Glomerular visceral epithelial cell (primary cell): Measurements from ENCODE around the gene GPR146.
"Not testable (repeated sequence)": the region's sequence is repeated elsewhere in the genome, so short reads cannot be mapped to it uniquely, and the experiment has no call there.

Experiments used
- DNase-seq: peaks from one replicate; pipeline ENCODE4 v3.0.0-alpha.2; 2016; ENCODE audit errors: extremely low spot score

Gene GPR146

GRCh38 chr7:1058311-1058710 lies 14.0 kb downstream of the GPR146 start:
- DNase-seq: no peak

GRCh38 chr7:1058821-1059199 lies 14.5 kb downstream of the GPR146 start:
- no peak for DNase-seq

GRCh38 chr7:1059200-1060091 lies 15.1 kb downstream of the GPR146 start:
- no peak for DNase-seq

- DNase-seq: no peak
These were observed 16.1 kb downstream of the GPR146 start for GRCh38 chr7:1060315-1061072.

- no peak for DNase-seq
These were observed 16.8 kb downstream of the GPR146 start for GRCh38 chr7:1061180-1061579.

GRCh38 chr7:1062296-1063294 lies 18.2 kb downstream of the GPR146 start:
- DNase-seq: no peak

GRCh38 chr7:1063361-1063760 lies 19.0 kb downstream of the GPR146 start:
- DNase-seq: no peak

- DNase-seq: no peak
These were observed 20.2 kb downstream of the GPR146 start for GRCh38 chr7:1064581-1064980.

- no peak for DNase-seq
These were observed 20.9 kb downstream of the GPR146 start for GRCh38 chr7:1065263-1065584.

- peak; percentile 78 for DNase-seq
These were observed 21.4 kb downstream of the GPR146 start for GRCh38 chr7:1065585-1066241.

- DNase-seq: no peak
These were observed 21.9 kb downstream of the GPR146 start for GRCh38 chr7:1066242-1066588.

GRCh38 chr7:1068013-1068412 lies 23.7 kb downstream of the GPR146 start:
- DNase-seq: no peak

GRCh38 chr7:1068619-1069018 lies 24.3 kb downstream of the GPR146 start:
- DNase-seq: no peak

GRCh38 chr7:1070544-1071011 lies 26.2 kb downstream of the GPR146 start:
- no peak for DNase-seq

GRCh38 chr7:1071731-1072254 lies 27.4 kb downstream of the GPR146 start:
- DNase-seq: no peak

- no peak for DNase-seq
These were observed 29.0 kb downstream of the GPR146 start for GRCh38 chr7:1073142-1073977.

GRCh38 chr7:1074018-1074417 lies 29.7 kb downstream of the GPR146 start:
- DNase-seq: not testable (repeated sequence)

GRCh38 chr7:1074593-1075431 lies 30.5 kb downstream of the GPR146 start:
- no peak for DNase-seq
